Measurements from ENCODE around the gene MOGAT2. TPM values are rescaled to one million over a fixed set of nuclear protein-coding genes. Genes with fewer than 3 reads are reported as not detected.

The MOGAT2 gene
- total and polyA plus RNA-seq, 4 donors, result 0.15 to 13.4 TPM; not detected in 2

DNA sequence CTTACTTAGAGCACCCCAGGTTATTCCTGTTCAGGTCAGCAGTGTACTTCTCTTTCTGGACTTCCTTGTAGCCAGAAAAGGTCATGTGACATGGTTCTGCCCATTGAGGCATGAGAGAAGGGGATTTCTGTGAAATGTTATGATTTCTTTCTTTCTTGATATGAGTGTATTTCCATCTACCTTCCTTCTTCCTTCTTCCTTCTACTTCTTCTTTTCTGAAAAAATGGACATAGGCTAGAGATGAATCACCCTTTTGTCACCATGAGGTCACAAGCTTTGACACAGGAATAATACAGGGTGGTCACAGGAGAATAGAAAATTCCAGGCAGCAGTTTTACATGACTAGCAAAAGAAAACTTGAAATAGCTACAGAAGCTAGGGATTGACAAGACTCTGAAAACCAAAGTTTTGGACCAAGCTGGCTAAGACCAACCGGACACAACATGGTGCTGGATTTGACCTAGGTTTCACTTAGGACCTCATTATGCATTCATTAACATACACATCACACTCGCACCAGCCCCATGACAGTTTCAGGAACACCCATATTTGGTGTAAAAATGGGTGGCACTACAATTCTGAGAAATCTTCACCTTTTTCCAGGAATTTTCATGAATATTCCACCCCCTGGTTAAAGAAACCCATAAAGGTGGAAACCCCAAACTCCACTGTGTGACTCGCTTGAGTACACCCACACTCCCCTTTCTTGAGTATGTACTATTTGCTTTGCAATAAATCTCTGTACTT is 27.6 kb upstream of the MOGAT2 start:
- intact Hi-C loops (cut with DNase I), result no loop called here
- Histone ChIP-seq H3K36me3 (ENCODE audit: control insufficient read depth in 1 of 2, insufficient read depth in 2 of 2, low read length in 1 of 2) (no peaks in the 10 kb centered on the region), H3K27ac (ENCODE audit: low read depth in 1 of 2, low read length in 2 of 2) (no peak overlapping the region), H3K9me3 (ENCODE audit: control insufficient read depth, low read length) (no peaks in the 10 kb centered on the region), H3K4me3 (ENCODE audit: low read length in 2 of 2) (no peak overlapping the region), H3K4me1 (ENCODE audit: control insufficient read depth in 1 of 2, insufficient read depth in 2 of 2, low read length in 2 of 2) (no peaks in the 10 kb centered on the region), H3K27me3 (ENCODE audit: control insufficient read depth in 1 of 2, insufficient read depth in 2 of 2, low read length in 1 of 2) (no peaks in the 10 kb centered on the region)
- DNase-seq (no peak), ATAC-seq (ENCODE audit: low FRiP score) (no peak)
- 80 to 81% methylated on average over 3 of the region's 3 CpGs for WGBS, 2 donors

DNA sequence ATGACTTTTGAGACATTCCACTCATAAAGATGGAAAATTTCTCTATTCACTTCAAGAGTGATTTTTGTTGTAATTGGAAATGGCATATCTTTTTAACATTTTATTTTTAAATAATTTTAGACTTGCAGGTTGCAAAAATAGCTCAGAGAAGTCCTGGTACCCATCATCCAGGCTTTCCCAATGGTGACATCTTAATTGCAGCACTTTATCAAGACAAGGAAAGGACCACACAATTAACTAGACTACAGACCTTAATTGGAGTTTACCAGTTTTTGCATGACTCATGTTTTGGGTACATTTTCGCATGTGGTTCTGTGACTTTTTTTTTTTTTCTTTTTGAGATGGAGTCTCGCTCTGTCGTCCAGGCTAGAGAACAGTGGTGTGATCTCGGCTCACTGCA is 25.8 kb upstream of the MOGAT2 start:
- 59 to 75% methylated on average over 4 of the region's 4 CpGs for WGBS, 2 donors

DNA sequence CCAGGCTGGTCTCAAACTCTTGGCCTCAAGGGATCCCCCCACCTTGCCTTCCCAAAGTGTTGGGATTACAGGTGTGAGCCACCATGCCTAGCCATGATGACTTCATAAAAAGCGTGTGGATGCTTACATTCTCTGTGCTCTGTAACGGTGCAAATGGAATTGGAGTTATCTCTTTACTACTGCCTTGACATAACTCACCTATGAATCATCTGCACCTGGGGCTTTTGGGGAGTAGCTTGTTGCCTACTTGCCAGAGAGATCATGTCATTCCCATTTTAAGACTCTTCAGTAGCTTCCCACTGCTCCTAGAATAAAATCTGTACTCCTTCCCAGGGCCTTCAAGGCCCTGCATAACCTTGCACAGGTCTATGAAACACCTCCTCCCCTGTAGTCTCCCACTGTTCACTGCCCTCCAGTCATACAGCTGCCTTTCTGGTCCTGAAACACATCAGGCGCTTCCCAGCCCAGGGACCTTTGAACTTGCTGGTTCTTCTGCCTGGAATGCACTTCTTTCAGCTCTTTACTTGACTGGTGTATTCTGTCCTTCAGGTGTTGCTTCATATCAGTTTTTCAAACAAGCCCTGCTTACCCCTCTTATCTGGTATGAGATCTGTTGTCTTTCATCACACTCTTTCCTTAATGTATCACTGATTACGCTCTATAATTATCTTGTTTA is 19.6 kb upstream of the MOGAT2 start:
- H3K9me3 ChIP-seq (ENCODE audit: control insufficient read depth, low read length), result no peaks in the 10 kb centered on the region
- no peaks in the 10 kb centered on the region for H3K36me3 ChIP-seq (ENCODE audit: control insufficient read depth in 1 of 2, insufficient read depth in 2 of 2, low read length in 1 of 2)
- WGBS, 2 donors, result 92 to 94% methylated on average over 4 of the region's 4 CpGs
- no peak overlapping the region for H3K4me3 ChIP-seq (ENCODE audit: low read length in 2 of 2)
- no peak overlapping the region for H3K27ac ChIP-seq (ENCODE audit: low read depth in 1 of 2, low read length in 2 of 2)
- no peaks in the 10 kb centered on the region for H3K27me3 ChIP-seq (ENCODE audit: control insufficient read depth in 1 of 2, insufficient read depth in 2 of 2, low read length in 1 of 2)
- ATAC-seq (ENCODE audit: low FRiP score) (no peak), DNase-seq (no peak)
- intact Hi-C loops (cut with DNase I), result no loop called here
- H3K4me1 ChIP-seq (ENCODE audit: control insufficient read depth in 1 of 2, insufficient read depth in 2 of 2, low read length in 2 of 2), result no peaks in the 10 kb centered on the region

More for the DNA sequence above, 25.8 kb upstream of the MOGAT2 start:
- no peak overlapping the region for H3K27ac ChIP-seq (ENCODE audit: low read depth in 1 of 2, low read length in 2 of 2)
- H3K4me1 ChIP-seq (ENCODE audit: control insufficient read depth in 1 of 2, insufficient read depth in 2 of 2, low read length in 2 of 2), result no peaks in the 10 kb centered on the region
- ATAC-seq (ENCODE audit: low FRiP score) (no peak), DNase-seq (no peak)
- no peaks in the 10 kb centered on the region for H3K9me3 ChIP-seq (ENCODE audit: control insufficient read depth, low read length)
- H3K4me3 ChIP-seq (ENCODE audit: low read length in 2 of 2), result no peak overlapping the region
- intact Hi-C loops (cut with DNase I), result no loop called here
- no peaks in the 10 kb centered on the region for H3K36me3 ChIP-seq (ENCODE audit: control insufficient read depth in 1 of 2, insufficient read depth in 2 of 2, low read length in 1 of 2)
- no peaks in the 10 kb centered on the region for H3K27me3 ChIP-seq (ENCODE audit: control insufficient read depth in 1 of 2, insufficient read depth in 2 of 2, low read length in 1 of 2)

DNA sequence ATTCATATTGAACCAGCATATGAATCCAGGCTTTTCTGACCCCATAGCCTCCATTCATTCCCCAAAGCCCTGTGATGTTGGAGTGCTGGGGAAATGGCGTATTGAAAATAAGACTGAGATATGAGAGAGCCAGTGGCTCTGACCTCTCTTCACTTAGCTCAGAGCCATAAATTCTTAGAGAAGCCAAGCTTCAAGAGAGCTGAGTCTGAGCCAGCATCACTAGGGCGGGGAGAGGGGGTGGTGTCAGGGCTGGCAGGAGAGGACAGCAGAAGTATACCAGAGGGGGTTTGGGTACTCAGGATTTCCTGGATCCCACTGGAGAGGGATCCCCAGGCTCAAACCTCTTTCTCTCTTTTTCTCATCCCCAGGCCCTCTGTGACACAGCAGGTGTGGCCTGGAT is 16.7 kb upstream of the MOGAT2 start:
- no peak overlapping the region for H3K27ac ChIP-seq (ENCODE audit: low read depth in 1 of 2, low read length in 2 of 2)
- DNase-seq (no peak), ATAC-seq (ENCODE audit: low FRiP score) (no peak)
- H3K4me1 ChIP-seq (ENCODE audit: control insufficient read depth in 1 of 2, insufficient read depth in 2 of 2, low read length in 2 of 2), result no peaks in the 10 kb centered on the region
- no peaks in the 10 kb centered on the region for H3K36me3 ChIP-seq (ENCODE audit: control insufficient read depth in 1 of 2, insufficient read depth in 2 of 2, low read length in 1 of 2)
- H3K9me3 ChIP-seq (ENCODE audit: control insufficient read depth, low read length), result no peaks in the 10 kb centered on the region
- intact Hi-C loops (cut with DNase I), result loop anchor here in 1 of 2 donors (5.0 to 10.0 kb wide), 2 partner anchors 66 to 164 kb away; partner anchors contain the start of gene DGAT2
- H3K4me3 ChIP-seq (ENCODE audit: low read length in 2 of 2), result no peak overlapping the region
- H3K27me3 ChIP-seq (ENCODE audit: control insufficient read depth in 1 of 2, insufficient read depth in 2 of 2, low read length in 1 of 2), result no peaks in the 10 kb centered on the region
- 59 to 67% methylated on average over 2 of the region's 2 CpGs for WGBS, 2 donors

DNA sequence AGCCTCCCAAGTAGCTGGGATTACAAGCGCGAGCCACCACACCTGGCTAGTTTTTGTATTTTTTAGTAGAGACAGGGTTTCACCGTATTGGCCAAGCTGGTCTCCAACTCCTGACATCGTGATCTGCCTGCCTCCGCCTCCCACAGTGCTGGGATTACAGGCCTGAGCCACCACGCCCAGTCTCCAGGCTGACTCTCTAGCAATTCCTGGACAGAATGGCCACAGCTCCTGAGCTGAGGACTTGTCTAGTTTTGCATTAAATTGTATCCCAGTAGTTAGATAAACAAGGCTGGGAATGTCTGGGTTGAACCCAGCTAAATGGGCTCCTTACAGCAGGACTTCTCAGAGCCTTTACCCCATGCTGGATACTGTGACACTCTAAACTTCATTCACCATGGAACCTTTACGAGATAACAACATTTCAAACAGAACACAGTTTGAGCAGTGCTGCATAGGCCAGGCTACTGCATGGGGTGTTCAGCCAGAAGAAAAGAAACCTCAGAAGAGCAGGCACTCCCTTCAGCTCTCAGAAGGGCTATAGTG is 13.9 kb upstream of the MOGAT2 start:
- DNase-seq, result no peak
- no peaks in the 10 kb centered on the region for H3K27me3 ChIP-seq (ENCODE audit: control insufficient read depth in 1 of 2, insufficient read depth in 2 of 2, low read length in 1 of 2)
- ATAC-seq (ENCODE audit: low FRiP score), result no peak
- H3K4me3 ChIP-seq (ENCODE audit: low read length in 2 of 2), result no peak overlapping the region
- H3K9me3 ChIP-seq (ENCODE audit: control insufficient read depth, low read length), result no peaks in the 10 kb centered on the region
- no peak overlapping the region for H3K27ac ChIP-seq (ENCODE audit: low read depth in 1 of 2, low read length in 2 of 2)
- H3K4me1 ChIP-seq (ENCODE audit: control insufficient read depth in 1 of 2, insufficient read depth in 2 of 2, low read length in 2 of 2), result no peaks in the 10 kb centered on the region
- intact Hi-C loops (cut with DNase I), result loop anchor here in 1 of 2 donors (5.0 to 10.0 kb wide), 2 partner anchors 64 to 161 kb away; partner anchors contain the start of gene DGAT2
- 88 to 91% methylated on average over 7 of the region's 7 CpGs for WGBS, 2 donors
- H3K36me3 ChIP-seq (ENCODE audit: control insufficient read depth in 1 of 2, insufficient read depth in 2 of 2, low read length in 1 of 2), result no peaks in the 10 kb centered on the region

DNA sequence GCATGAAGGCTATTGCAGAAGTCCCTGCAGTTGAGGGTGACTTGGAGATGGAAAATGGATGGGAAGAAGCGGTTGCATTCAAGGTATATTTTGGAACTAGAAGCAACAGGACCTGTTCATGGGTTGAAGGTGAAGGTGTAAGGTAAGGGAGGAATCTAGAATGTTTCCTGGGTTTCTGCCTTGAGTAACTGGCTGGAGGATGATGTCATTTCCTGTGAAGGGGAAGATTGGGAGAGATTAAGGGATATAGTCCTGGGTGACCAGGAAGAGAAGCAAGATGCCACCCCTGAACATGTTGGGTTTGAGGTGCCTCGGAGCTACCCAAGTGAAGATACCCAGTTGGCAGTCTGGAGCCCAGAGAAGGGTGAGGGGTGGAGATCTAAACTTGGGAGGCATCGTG is 12.1 kb upstream of the MOGAT2 start:
- WGBS, 2 donors, result 90% methylated on average over 3 of the region's 3 CpGs
- Histone ChIP-seq H3K36me3 (ENCODE audit: control insufficient read depth in 1 of 2, insufficient read depth in 2 of 2, low read length in 1 of 2) (no peaks in the 10 kb centered on the region), H3K27me3 (ENCODE audit: control insufficient read depth in 1 of 2, insufficient read depth in 2 of 2, low read length in 1 of 2) (no peaks in the 10 kb centered on the region), H3K9me3 (ENCODE audit: control insufficient read depth, low read length) (no peaks in the 10 kb centered on the region), H3K4me1 (ENCODE audit: control insufficient read depth in 1 of 2, insufficient read depth in 2 of 2, low read length in 2 of 2) (no peaks in the 10 kb centered on the region), H3K27ac (ENCODE audit: low read depth in 1 of 2, low read length in 2 of 2) (no peak overlapping the region), H3K4me3 (ENCODE audit: low read length in 2 of 2) (no peak overlapping the region)
- intact Hi-C loops (cut with DNase I), result loop anchor here in 1 of 2 donors (10.0 kb wide), 1 partner anchor 159 kb away; no protein-coding TSS in a partner anchor
- DNase-seq, result no peak
- no peak for ATAC-seq (ENCODE audit: low FRiP score)

DNA sequence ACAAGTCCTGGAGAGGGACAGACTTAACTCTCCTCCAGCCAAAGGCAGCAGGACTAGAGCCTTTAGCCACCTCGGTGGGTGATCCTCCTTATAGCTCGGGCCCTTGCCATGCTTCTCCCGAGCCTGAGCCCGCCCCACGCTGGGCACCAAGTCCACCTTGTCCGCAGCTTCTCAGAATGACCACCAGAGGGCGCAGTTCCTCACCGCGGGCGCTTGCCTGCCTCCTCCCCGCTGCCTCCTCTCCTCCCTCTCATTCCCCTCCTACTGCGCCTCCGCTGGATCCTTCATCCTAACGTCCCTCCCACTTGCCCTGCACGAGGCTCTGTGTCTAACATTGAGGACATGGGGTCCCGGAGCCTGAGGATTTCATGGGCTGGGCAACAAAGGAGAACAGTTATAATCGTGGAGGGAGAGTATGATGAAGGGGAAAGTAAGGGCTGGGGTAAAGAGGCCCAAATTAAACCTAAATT is 11.3 kb upstream of the MOGAT2 start:
- no peak overlapping the region for H3K4me3 ChIP-seq (ENCODE audit: low read length in 2 of 2)
- no peaks in the 10 kb centered on the region for H3K9me3 ChIP-seq (ENCODE audit: control insufficient read depth, low read length)
- H3K4me1 ChIP-seq (ENCODE audit: control insufficient read depth in 1 of 2, insufficient read depth in 2 of 2, low read length in 2 of 2), result no peaks in the 10 kb centered on the region
- intact Hi-C loops (cut with DNase I), result loop anchor here in 1 of 2 donors (10.0 kb wide), 1 partner anchor 159 kb away; no protein-coding TSS in a partner anchor
- no peaks in the 10 kb centered on the region for H3K36me3 ChIP-seq (ENCODE audit: control insufficient read depth in 1 of 2, insufficient read depth in 2 of 2, low read length in 1 of 2)
- WGBS, 2 donors, result 2% methylated on average over 16 to 17 of the region's 17 CpGs
- DNase-seq, result peak; percentile 77 to 91
- ATAC-seq (ENCODE audit: low FRiP score), result peak; percentile 92
- H3K27ac ChIP-seq (ENCODE audit: low read depth in 1 of 2, low read length in 2 of 2), result no peak overlapping the region
- no peaks in the 10 kb centered on the region for H3K27me3 ChIP-seq (ENCODE audit: control insufficient read depth in 1 of 2, insufficient read depth in 2 of 2, low read length in 1 of 2)

DNA sequence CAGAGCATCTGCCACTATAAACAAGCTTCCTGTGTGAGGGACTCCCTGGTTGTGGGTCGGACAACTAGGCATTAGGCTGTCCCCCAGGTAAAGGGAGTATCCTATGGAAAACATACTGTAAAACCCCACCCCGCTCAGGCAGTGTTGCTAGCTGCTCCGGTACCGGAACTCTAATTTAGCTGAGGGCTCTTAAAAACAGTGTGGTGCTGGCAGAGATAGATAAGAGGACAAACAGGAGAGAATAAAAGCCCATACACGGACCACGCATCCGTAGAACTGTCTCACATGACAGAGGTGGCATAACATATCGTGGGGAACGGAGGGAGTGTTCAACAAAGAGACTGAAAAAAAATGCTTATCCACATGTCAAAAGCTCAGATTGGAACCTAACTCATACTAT is 3.4 kb upstream of the MOGAT2 start:
- no peak overlapping the region for H3K27ac ChIP-seq (ENCODE audit: low read depth in 1 of 2, low read length in 2 of 2)
- intact Hi-C loops (cut with DNase I), result no loop called here
- DNase-seq (no peak), ATAC-seq (ENCODE audit: low FRiP score) (no peak)
- H3K36me3 ChIP-seq (ENCODE audit: control insufficient read depth in 1 of 2, insufficient read depth in 2 of 2, low read length in 1 of 2), result no peaks in the 10 kb centered on the region
- H3K27me3 ChIP-seq (ENCODE audit: control insufficient read depth in 1 of 2, insufficient read depth in 2 of 2, low read length in 1 of 2), result no peaks in the 10 kb centered on the region
- no peak overlapping the region for H3K4me3 ChIP-seq (ENCODE audit: low read length in 2 of 2)
- 82 to 89% methylated on average over 9 of the region's 9 CpGs for WGBS, 2 donors
- H3K9me3 ChIP-seq (ENCODE audit: control insufficient read depth, low read length), result no peaks in the 10 kb centered on the region
- H3K4me1 ChIP-seq (ENCODE audit: control insufficient read depth in 1 of 2, insufficient read depth in 2 of 2, low read length in 2 of 2), result no peaks in the 10 kb centered on the region

Measured in aorta (tissue), 5 donors.